Measurements from ENCODE around the gene GPC5. TPM values are rescaled to one million over a fixed set of nuclear protein-coding genes. Genes with fewer than 3 reads are reported as not detected.

The GPC5 gene
- total and polyA plus RNA-seq, 2 of the 13 experiments (the other 11 are each of a cell fraction or from before 2014, with no cell fraction given): 0.02 to 0.07 TPM

GRCh38 chr13:92459306-92459705, 1060.9 kb downstream of the GPC5 start:
- CTCF ChIA-PET (ENCODE audit: low intra/inter-chr PET ratio, low total read pairs): no interaction called here
- TF ChIP-seq RFX1 (IDR thresholded peaks at IDR 0.05) (no peak), ZBTB40 (IDR thresholded peaks at IDR 0.05) (no peak), ZBTB40 (CRISPR knock-in tag; IDR thresholded peaks at IDR 0.05) (no peak), HNF1B (CRISPR knock-in tag; IDR thresholded peaks at IDR 0.05) (no peak), BHLHE40 (IDR thresholded peaks at IDR 0.05; ENCODE audit: low read length) (no peak), ZNF276 (CRISPR knock-in tag; IDR thresholded peaks at IDR 0.05; ENCODE audit: low read depth) (no peak), SMYD3 (CRISPR knock-in tag; IDR thresholded peaks at IDR 0.05) (no peak)

More at GRCh38 chr13:92459306-92459705, 1060.9 kb downstream of the GPC5 start:
- Histone ChIP-seq H3K9me3 (ENCODE audit: low read length) (no peaks in the 10 kb centered on the region), H2AFZ (ENCODE audit: low read length) (no peak overlapping the region), H4K20me1 (ENCODE audit: insufficient read depth, low read length) (no peaks in the 10 kb centered on the region), H3K27me3 (ENCODE audit: control insufficient read depth in 1 of 2, insufficient read depth in 2 of 2, low read length in 2 of 2) (no peaks in the 10 kb centered on the region), H3K79me2 (ENCODE audit: insufficient read depth, low read length) (no peaks in the 10 kb centered on the region), H3K4me1 (ENCODE audit: insufficient read depth, low read length) (no peaks in the 10 kb centered on the region), H3K4me2 (ENCODE audit: low read depth, low read length) (no peak overlapping the region), H3K4me3 (replicated peaks in 1 of 3; ENCODE audit: insufficient read depth in 1 of 3, low read depth in 2 of 3, low read length in 3 of 3) (no peak overlapping the region), H3K9ac (ENCODE audit: insufficient read depth, low read depth, low read length) (no peak overlapping the region), H3K27ac (ENCODE audit: extremely low read length, insufficient read depth, low read length) (no peak overlapping the region), H3K36me3 (replicated peaks in 1 of 2; ENCODE audit: control insufficient read depth in 1 of 2, insufficient read depth in 2 of 2, low read length in 2 of 2) (no peaks in the 10 kb centered on the region)
- BruUV-seq (replicated peaks): no TSS peak
- POLR2A ChIA-PET: no interaction called here
- DNase-seq (ENCODE audit: low spot score): no peak
- in situ Hi-C loops (cut with HindIII; ENCODE audit: extremely low pct_ligation_motif_present, low pct_unique_long_range_greater_than_20kb) (no loop called here), intact Hi-C loops (cut with micrococcal nuclease; ENCODE audit: unreplicated experiment) (no loop called here)
- no peak for FAIRE-seq
- no peak for ATAC-seq
- 0% methylated on average over 4 of the region's 4 CpGs for WGBS (ENCODE audit: low lambda C conversion rate)

Data from HepG2 (cell line).